Panc1 (cell line): ENCODE measurements around the gene AGO1.

Source experiments
- POLR2AphosphoS5 ChIP-seq: IDR thresholded peaks from 2 replicates; pipeline ENCODE4 v1.6.1; 2012; ENCODE audit warnings: mild to moderate bottlenecking, low read depth, low read length, moderate library complexity
- SIN3A ChIP-seq: IDR thresholded peaks from 2 replicates; pipeline ENCODE4 v1.6.1; 2012; ENCODE audit warnings: low read depth, mild to moderate bottlenecking, low read length, moderate library complexity, borderline replicate concordance; ENCODE audit not compliant: insufficient read depth
- TF ChIP-seq, protein P1 (sequence below): fragments of 450-650 bp; IDR thresholded peaks from 2 replicates; pipeline ENCODE4 v1.5.1; 2017; ENCODE audit warnings: mild to moderate bottlenecking

GRCh38 chr1:35894656-35895055 is 11.6 kb downstream of the AGO1 start:
- TF ChIP-seq, protein P1, sequence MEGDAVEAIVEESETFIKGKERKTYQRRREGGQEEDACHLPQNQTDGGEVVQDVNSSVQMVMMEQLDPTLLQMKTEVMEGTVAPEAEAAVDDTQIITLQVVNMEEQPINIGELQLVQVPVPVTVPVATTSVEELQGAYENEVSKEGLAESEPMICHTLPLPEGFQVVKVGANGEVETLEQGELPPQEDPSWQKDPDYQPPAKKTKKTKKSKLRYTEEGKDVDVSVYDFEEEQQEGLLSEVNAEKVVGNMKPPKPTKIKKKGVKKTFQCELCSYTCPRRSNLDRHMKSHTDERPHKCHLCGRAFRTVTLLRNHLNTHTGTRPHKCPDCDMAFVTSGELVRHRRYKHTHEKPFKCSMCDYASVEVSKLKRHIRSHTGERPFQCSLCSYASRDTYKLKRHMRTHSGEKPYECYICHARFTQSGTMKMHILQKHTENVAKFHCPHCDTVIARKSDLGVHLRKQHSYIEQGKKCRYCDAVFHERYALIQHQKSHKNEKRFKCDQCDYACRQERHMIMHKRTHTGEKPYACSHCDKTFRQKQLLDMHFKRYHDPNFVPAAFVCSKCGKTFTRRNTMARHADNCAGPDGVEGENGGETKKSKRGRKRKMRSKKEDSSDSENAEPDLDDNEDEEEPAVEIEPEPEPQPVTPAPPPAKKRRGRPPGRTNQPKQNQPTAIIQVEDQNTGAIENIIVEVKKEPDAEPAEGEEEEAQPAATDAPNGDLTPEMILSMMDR = no peak
- TF ChIP-seq POLR2AphosphoS5 (no peak), SIN3A (no peak)
